Smooth muscle cell (in vitro differentiated cells): ENCODE results near the gene RPL37A. TPM values are rescaled to one million over a fixed set of nuclear protein-coding genes. Genes with fewer than 3 reads are reported as not detected.

ENCODE experiments used
- DNase-seq: peaks from one replicate; lab custom pipeline; 2025; ENCODE audit not compliant: unreplicated experiment; lab: John Stamatoyannopoulos, UW
- H2AFZ ChIP-seq: fragments of 200-600 bp; sonication (generic); 2 replicates; pipeline ENCODE4 v1.6.0; 2016; ENCODE audit warnings: antibody characterized with exemption, low read depth, mild to moderate bottlenecking
- H3F3A ChIP-seq: fragments of 200-600 bp; sonication (generic); 2 replicates; pipeline ENCODE4 v1.6.0; 2017; ENCODE audit warnings: antibody characterized with exemption, low read depth
- H3K27ac ChIP-seq: fragments of 200-600 bp; sonication (generic); 2 replicates; pipeline ENCODE4 v1.5.1; 2016; ENCODE audit warnings: low read depth, mild to moderate bottlenecking
- H3K27me3 ChIP-seq: fragments of 200-600 bp; sonication (generic); 2 replicates; pipeline ENCODE4 v1.6.1; 2016; ENCODE audit warnings: low read depth, mild to moderate bottlenecking
- H3K36me3 ChIP-seq: fragments of 200-600 bp; sonication (generic); 2 replicates; pipeline ENCODE4 v1.5.1; 2016; ENCODE audit warnings: low read depth
- H3K4me1 ChIP-seq: fragments of 200-600 bp; sonication (generic); 2 replicates; pipeline ENCODE4 v1.5.1; 2016; ENCODE audit warnings: low read depth
- H3K4me2 ChIP-seq: fragments of 200-600 bp; sonication (generic); 2 replicates; pipeline ENCODE4 v1.6.0; 2016; ENCODE audit warnings: mild to moderate bottlenecking
- H3K4me3 ChIP-seq: fragments of 200-600 bp; sonication (generic); 2 replicates; pipeline ENCODE4 v1.5.1; 2016; ENCODE audit warnings: mild to moderate bottlenecking
- H3K79me2 ChIP-seq: fragments of 200-600 bp; sonication (generic); 2 replicates; pipeline ENCODE4 v1.6.0; 2016; ENCODE audit warnings: low read depth, mild to moderate bottlenecking
- H3K9ac ChIP-seq: fragments of 200-600 bp; sonication (generic); 2 replicates; pipeline ENCODE4 v1.6.0; 2016; ENCODE audit warnings: low read depth
- H3K9me3 ChIP-seq: fragments of 200-600 bp; sonication (generic); replicated peaks from 2 replicates; pipeline ENCODE4 v1.5.1; 2016; ENCODE audit warnings: low read depth
- H4K20me1 ChIP-seq: fragments of 200-600 bp; sonication (generic); 2 replicates; pipeline ENCODE4 v1.6.0; 2016; ENCODE audit warnings: low read depth
- WGBS: methylation state at CpG from one replicate; pipeline ENCODE4 v1.1.7; 2016; ENCODE audit warnings: low lambda C conversion rate; 5-methylcytosine and 5-hydroxymethylcytosine counted together
- polyA plus RNA-seq: library from polyadenylated mRNA; unstranded; fragments of >200 nt; fragmentation: Nextera tagmentation; extraction: Ambion mirVana; gene quantifications from 2 replicates; pipeline ENCODE4 v1.2.1, GENCODE V29; 2016
- total RNA-seq: library from RNA; depleted of rRNA; stranded (reverse); fragments of >200 nt; gene quantifications from 2 replicates; pipeline ENCODE4 v1.2.3, GENCODE V29; 2014
- TF ChIP-seq, protein P1 (sequence below): fragments of 200-600 bp; sonication (generic); IDR thresholded peaks from 2 replicates; pipeline ENCODE4 v1.5.1; 2017; ENCODE audit warnings: borderline replicate concordance, mild to moderate bottlenecking, antibody characterized with exemption; ENCODE audit not compliant: insufficient read depth, poor library complexity, severe bottlenecking

The RPL37A gene
- total and polyA plus RNA-seq, 2 experiments from 2014 or later: 1,221 to 1,842 TPM

DNA sequence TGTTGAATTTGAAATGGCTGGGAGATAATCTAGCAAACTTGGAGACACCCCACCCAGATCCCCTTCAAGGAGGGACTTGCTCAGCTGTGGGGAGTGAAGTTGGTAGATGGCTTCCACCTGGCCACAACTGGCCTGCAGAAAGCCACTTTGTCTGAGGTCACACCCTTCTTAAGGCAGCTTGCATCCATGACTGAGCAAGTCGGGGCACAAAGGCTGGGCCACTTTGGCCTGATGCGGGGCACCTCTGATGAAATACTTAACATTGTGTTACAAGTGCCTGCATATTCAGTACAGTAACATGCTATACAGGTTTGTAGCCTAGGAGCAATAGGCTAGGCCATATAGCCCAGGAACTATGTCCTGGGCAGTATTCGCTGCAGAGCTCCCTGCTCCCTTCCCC, 13.4 kb upstream of the RPL37A start:
- no peak for DNase-seq
- H3F3A ChIP-seq: no peaks in the 10 kb centered on the region
- 92% methylated on average over 3 of the region's 3 CpGs for WGBS

DNA sequence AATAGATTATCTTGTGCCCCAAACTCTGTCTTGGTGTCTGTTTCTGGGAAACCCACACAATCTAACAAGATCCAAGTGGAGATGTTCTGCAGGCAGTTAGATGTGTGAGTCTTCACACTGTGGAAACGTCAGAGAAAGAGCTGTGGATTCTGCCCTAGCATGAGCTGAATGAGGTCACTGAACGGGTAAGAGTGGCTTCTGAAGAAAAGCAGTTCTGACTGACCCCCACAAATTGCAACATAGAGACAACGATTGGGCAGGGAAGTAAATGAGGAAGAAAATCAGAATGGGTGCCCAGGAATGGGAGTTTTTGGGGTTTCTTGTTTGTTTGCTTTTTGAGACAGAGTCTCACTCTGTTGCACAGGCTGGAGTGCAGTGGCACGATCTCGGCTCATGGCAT, 12.9 kb upstream of the RPL37A start:
- TF ChIP-seq, protein P1, sequence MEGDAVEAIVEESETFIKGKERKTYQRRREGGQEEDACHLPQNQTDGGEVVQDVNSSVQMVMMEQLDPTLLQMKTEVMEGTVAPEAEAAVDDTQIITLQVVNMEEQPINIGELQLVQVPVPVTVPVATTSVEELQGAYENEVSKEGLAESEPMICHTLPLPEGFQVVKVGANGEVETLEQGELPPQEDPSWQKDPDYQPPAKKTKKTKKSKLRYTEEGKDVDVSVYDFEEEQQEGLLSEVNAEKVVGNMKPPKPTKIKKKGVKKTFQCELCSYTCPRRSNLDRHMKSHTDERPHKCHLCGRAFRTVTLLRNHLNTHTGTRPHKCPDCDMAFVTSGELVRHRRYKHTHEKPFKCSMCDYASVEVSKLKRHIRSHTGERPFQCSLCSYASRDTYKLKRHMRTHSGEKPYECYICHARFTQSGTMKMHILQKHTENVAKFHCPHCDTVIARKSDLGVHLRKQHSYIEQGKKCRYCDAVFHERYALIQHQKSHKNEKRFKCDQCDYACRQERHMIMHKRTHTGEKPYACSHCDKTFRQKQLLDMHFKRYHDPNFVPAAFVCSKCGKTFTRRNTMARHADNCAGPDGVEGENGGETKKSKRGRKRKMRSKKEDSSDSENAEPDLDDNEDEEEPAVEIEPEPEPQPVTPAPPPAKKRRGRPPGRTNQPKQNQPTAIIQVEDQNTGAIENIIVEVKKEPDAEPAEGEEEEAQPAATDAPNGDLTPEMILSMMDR: no peak
- no peak overlapping the region for H3K27ac ChIP-seq
- no peaks in the 10 kb centered on the region for H3K9me3 ChIP-seq
- no peaks in the 10 kb centered on the region for H4K20me1 ChIP-seq
- H3K36me3 ChIP-seq: no peaks in the 10 kb centered on the region
- H3K9ac ChIP-seq: no peak overlapping the region
- H3K4me2 ChIP-seq: no peak overlapping the region
- H3F3A ChIP-seq: no peaks in the 10 kb centered on the region
- no peaks in the 10 kb centered on the region for H3K4me1 ChIP-seq
- H3K4me3 ChIP-seq: no peak overlapping the region
- 70% methylated on average over 5 of the region's 5 CpGs for WGBS
- H3K27me3 ChIP-seq: no peaks in the 10 kb centered on the region
- no peak for DNase-seq
- no peaks in the 10 kb centered on the region for H3K79me2 ChIP-seq
- H2AFZ ChIP-seq: no peak overlapping the region

More for the DNA sequence above, 13.4 kb upstream of the RPL37A start:
- Histone ChIP-seq H3K79me2 (no peaks in the 10 kb centered on the region), H3K4me3 (no peak overlapping the region), H3K4me1 (no peaks in the 10 kb centered on the region), H4K20me1 (no peaks in the 10 kb centered on the region), H2AFZ (no peak overlapping the region), H3K36me3 (no peaks in the 10 kb centered on the region), H3K9ac (no peak overlapping the region), H3K4me2 (no peak overlapping the region), H3K9me3 (no peaks in the 10 kb centered on the region), H3K27me3 (no peaks in the 10 kb centered on the region), H3K27ac (no peak overlapping the region)
- TF ChIP-seq, protein P1: no peak

DNA sequence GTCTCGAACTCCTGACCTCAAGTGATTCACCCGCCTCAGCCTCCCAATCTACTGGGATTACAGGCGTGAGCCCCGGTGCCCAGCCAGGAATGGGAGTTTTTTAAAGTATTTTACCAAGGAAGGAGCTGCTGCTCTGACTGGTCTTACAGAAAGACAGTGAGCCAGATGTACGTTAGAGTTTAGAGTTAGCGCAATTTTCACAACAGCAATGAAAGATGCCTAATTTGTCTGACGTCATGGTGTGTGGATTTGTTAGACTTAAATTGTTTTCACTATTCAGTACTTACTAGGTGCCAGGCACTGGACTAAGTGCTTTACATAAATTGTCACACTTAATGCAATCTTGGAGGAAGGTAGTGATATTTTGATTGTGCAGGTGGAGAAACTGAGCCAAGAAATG, 12.4 kb upstream of the RPL37A start:
- no peak for DNase-seq
- TF ChIP-seq, protein P1: no peak

DNA sequence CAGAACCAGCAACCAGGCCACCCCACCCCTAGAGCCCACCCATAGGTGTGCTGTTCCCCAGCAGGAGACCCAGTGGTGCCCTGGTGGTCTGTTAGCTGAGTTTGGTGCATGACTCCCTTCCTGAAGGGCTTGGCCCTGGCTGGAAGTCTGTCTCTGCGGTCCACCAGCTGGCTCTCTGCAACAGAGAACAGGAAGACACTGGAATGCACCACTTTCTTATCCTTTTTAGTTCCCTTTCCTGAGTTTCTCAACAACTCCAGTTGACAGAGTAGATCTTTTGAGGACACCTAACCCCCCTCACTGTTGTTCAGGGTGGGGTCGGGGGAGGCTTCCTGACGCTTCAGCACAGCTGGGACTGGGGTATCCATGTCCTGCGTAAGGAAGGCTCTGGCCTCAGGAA, 11.9 kb upstream of the RPL37A start:
- WGBS: 89% methylated on average over 4 of the region's 4 CpGs
- Histone ChIP-seq H3K27ac (no peak overlapping the region), H3K4me2 (no peak overlapping the region)

More for the DNA sequence above, 12.4 kb upstream of the RPL37A start:
- no peak overlapping the region for H3K4me3 ChIP-seq
- no peaks in the 10 kb centered on the region for H3K4me1 ChIP-seq
- no peak overlapping the region for H2AFZ ChIP-seq
- no peaks in the 10 kb centered on the region for H3K27me3 ChIP-seq
- no peaks in the 10 kb centered on the region for H3K79me2 ChIP-seq
- 93% methylated on average over 7 of the region's 7 CpGs for WGBS
- H3F3A ChIP-seq: no peaks in the 10 kb centered on the region
- no peaks in the 10 kb centered on the region for H3K9me3 ChIP-seq
- H4K20me1 ChIP-seq: no peaks in the 10 kb centered on the region
- no peak overlapping the region for H3K9ac ChIP-seq
- no peaks in the 10 kb centered on the region for H3K36me3 ChIP-seq
- no peak overlapping the region for H3K27ac ChIP-seq
- no peak overlapping the region for H3K4me2 ChIP-seq

More for the DNA sequence above, 11.9 kb upstream of the RPL37A start:
- TF ChIP-seq, protein P1: no peak
- Histone ChIP-seq H3K9me3 (no peaks in the 10 kb centered on the region), H3F3A (no peaks in the 10 kb centered on the region), H3K36me3 (no peaks in the 10 kb centered on the region), H3K9ac (no peak overlapping the region), H3K4me1 (no peaks in the 10 kb centered on the region), H4K20me1 (no peaks in the 10 kb centered on the region), H3K27me3 (no peaks in the 10 kb centered on the region), H3K4me3 (no peak overlapping the region), H3K79me2 (no peaks in the 10 kb centered on the region), H2AFZ (no peak overlapping the region)
- no peak for DNase-seq
